Measurements from ENCODE around the gene CATSPER1.

The CATSPER1 gene

GRCh38 chr11:66069715-66070603, 43.7 kb upstream of the CATSPER1 start, which contains the start of gene PACS1:
TSS of gene PACS1 (plus strand) at chr11:66070272. CDS start at chr11:66070487, 215 bp downstream.
- Histone ChIP-seq H3K27me3 (ENCODE audit: insufficient read depth, insufficient read length) (no peaks in the 10 kb centered on the region), H3K9ac (ENCODE audit: insufficient read length, low read depth) (peak within 1 kb of the TSS; percentile 86), H3K4me3 (ENCODE audit: insufficient read length, low read depth) (peak within 1 kb of the TSS; percentile 57), H3K4me1 (ENCODE audit: insufficient read depth, insufficient read length) (peaks cover 5% of the 10 kb centered on the region), H3K9me3 (ENCODE audit: insufficient read depth, low read length) (no peaks in the 10 kb centered on the region), H3K36me3 (ENCODE audit: insufficient read depth, insufficient read length, low read length) (peaks cover 64% of the 10 kb centered on the region)
- no peak for DNase-seq (ENCODE audit: low read depth, low spot score)
- TF ChIP-seq ZNF274 (IDR thresholded peaks at IDR 0.05; ENCODE audit: low read depth, low read length) (no peak), YY1 (IDR thresholded peaks at IDR 0.05; ENCODE audit: insufficient read depth, insufficient read length) (no peak), SUZ12 (IDR thresholded peaks at IDR 0.05; ENCODE audit: extremely low read depth, insufficient read depth, insufficient read length) (no peak)

- peaks cover 5% of the 10 kb centered on the region for H3K4me1 ChIP-seq (ENCODE audit: insufficient read depth, insufficient read length)
- H3K36me3 ChIP-seq (ENCODE audit: insufficient read depth, insufficient read length, low read length) = peaks cover 66% of the 10 kb centered on the region
- TF ChIP-seq YY1 (IDR thresholded peaks at IDR 0.05; ENCODE audit: insufficient read depth, insufficient read length) (no peak), ZNF274 (IDR thresholded peaks at IDR 0.05; ENCODE audit: low read depth, low read length) (no peak), SUZ12 (IDR thresholded peaks at IDR 0.05; ENCODE audit: extremely low read depth, insufficient read depth, insufficient read length) (no peak)
- H3K9me3 ChIP-seq (ENCODE audit: insufficient read depth, low read length) = no peaks in the 10 kb centered on the region
- H3K9ac ChIP-seq (ENCODE audit: insufficient read length, low read depth) = peak overlapping the region; percentile 86
- H3K27me3 ChIP-seq (ENCODE audit: insufficient read depth, insufficient read length) = no peaks in the 10 kb centered on the region
- no peak overlapping the region for H3K4me3 ChIP-seq (ENCODE audit: insufficient read length, low read depth)
- DNase-seq (ENCODE audit: low read depth, low spot score) = peak; percentile 40
Observed at GRCh38 chr11:66068923-66069714, 42.8 kb upstream of the CATSPER1 start.

- no peaks in the 10 kb centered on the region for H3K9me3 ChIP-seq (ENCODE audit: insufficient read depth, low read length)
- no peaks in the 10 kb centered on the region for H3K27me3 ChIP-seq (ENCODE audit: insufficient read depth, insufficient read length)
- TF ChIP-seq YY1 (IDR thresholded peaks at IDR 0.05; ENCODE audit: insufficient read depth, insufficient read length) = no peak
- no peak for TF ChIP-seq ZNF274 (IDR thresholded peaks at IDR 0.05; ENCODE audit: low read depth, low read length)
- TF ChIP-seq SUZ12 (IDR thresholded peaks at IDR 0.05; ENCODE audit: extremely low read depth, insufficient read depth, insufficient read length) = no peak
- H3K36me3 ChIP-seq (ENCODE audit: insufficient read depth, insufficient read length, low read length) = peaks cover 68% of the 10 kb centered on the region
- DNase-seq (ENCODE audit: low read depth, low spot score) = peak; percentile 54
- no peak overlapping the region for H3K4me3 ChIP-seq (ENCODE audit: insufficient read length, low read depth)
- no peak overlapping the region for H3K9ac ChIP-seq (ENCODE audit: insufficient read length, low read depth)
- peaks cover 5% of the 10 kb centered on the region for H3K4me1 ChIP-seq (ENCODE audit: insufficient read depth, insufficient read length)
Observed at GRCh38 chr11:66068154-66068821, 42.0 kb upstream of the CATSPER1 start.

- Histone ChIP-seq H3K9me3 (ENCODE audit: insufficient read depth, low read length) (no peaks in the 10 kb centered on the region), H3K4me3 (ENCODE audit: insufficient read length, low read depth) (no peak overlapping the region), H3K4me1 (ENCODE audit: insufficient read depth, insufficient read length) (peaks cover 5% of the 10 kb centered on the region), H3K36me3 (ENCODE audit: insufficient read depth, insufficient read length, low read length) (peaks cover 70% of the 10 kb centered on the region), H3K27me3 (ENCODE audit: insufficient read depth, insufficient read length) (no peaks in the 10 kb centered on the region), H3K9ac (ENCODE audit: insufficient read length, low read depth) (no peak overlapping the region)
- no peak for DNase-seq (ENCODE audit: low read depth, low spot score)
- no peak for TF ChIP-seq YY1 (IDR thresholded peaks at IDR 0.05; ENCODE audit: insufficient read depth, insufficient read length)
- no peak for TF ChIP-seq ZNF274 (IDR thresholded peaks at IDR 0.05; ENCODE audit: low read depth, low read length)
- TF ChIP-seq SUZ12 (IDR thresholded peaks at IDR 0.05; ENCODE audit: extremely low read depth, insufficient read depth, insufficient read length) = no peak
Observed at GRCh38 chr11:66067640-66068039, 41.4 kb upstream of the CATSPER1 start.

DNA sequence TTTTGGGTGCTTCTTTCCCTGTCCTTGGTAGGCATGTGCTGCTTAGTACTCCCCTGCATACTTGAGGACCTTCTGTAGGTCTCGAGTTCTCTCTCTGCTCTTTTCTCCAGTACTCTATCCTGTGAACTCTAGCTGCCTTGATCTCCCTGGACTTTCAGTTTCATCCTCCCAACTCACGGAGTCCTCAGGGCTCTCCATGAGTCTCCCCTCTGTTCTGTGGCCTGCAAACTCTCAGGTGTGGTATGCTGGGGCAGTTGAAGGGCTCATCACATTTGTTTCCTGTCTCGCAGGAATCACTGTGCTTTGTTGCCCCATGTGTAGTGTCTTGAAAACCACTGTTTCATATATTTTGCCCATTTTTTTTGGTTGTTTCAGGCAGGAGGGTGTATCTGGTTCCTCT, 40.5 kb upstream of the CATSPER1 start:
- H3K9me3 ChIP-seq (ENCODE audit: insufficient read depth, low read length) = no peaks in the 10 kb centered on the region
- no peak overlapping the region for H3K4me3 ChIP-seq (ENCODE audit: insufficient read length, low read depth)
- TF ChIP-seq YY1 (IDR thresholded peaks at IDR 0.05; ENCODE audit: insufficient read depth, insufficient read length) (no peak), SUZ12 (IDR thresholded peaks at IDR 0.05; ENCODE audit: extremely low read depth, insufficient read depth, insufficient read length) (no peak), ZNF274 (IDR thresholded peaks at IDR 0.05; ENCODE audit: low read depth, low read length) (no peak)
- no peak overlapping the region for H3K9ac ChIP-seq (ENCODE audit: insufficient read length, low read depth)
- H3K4me1 ChIP-seq (ENCODE audit: insufficient read depth, insufficient read length) = peaks cover 5% of the 10 kb centered on the region
- no peak for DNase-seq (ENCODE audit: low read depth, low spot score)
- peaks cover 73% of the 10 kb centered on the region for H3K36me3 ChIP-seq (ENCODE audit: insufficient read depth, insufficient read length, low read length)
- H3K27me3 ChIP-seq (ENCODE audit: insufficient read depth, insufficient read length) = no peaks in the 10 kb centered on the region

DNA sequence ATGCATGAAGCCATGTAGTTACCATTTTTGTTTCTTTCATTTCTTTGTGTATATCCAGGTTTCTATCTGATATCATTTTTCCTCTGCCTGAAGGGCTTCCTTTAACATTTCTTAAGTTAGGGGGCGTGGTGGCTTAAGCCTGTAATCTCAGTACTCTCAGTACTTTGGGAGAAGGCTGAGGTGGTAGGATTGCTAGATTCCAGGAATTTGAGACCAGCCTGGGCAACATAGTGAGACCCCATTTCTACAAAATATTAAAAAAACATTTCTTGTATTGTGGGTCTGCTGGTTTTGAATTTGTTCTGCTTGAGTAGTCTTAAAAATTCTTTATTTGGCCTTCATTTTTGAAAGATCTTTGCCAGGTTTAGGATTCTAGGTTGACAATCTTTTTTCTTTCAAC, 38.3 kb upstream of the CATSPER1 start:
- Histone ChIP-seq H3K9me3 (ENCODE audit: insufficient read depth, low read length) (no peaks in the 10 kb centered on the region), H3K4me3 (ENCODE audit: insufficient read length, low read depth) (no peak overlapping the region), H3K9ac (ENCODE audit: insufficient read length, low read depth) (no peak overlapping the region), H3K27me3 (ENCODE audit: insufficient read depth, insufficient read length) (no peaks in the 10 kb centered on the region), H3K36me3 (ENCODE audit: insufficient read depth, insufficient read length, low read length) (peaks cover 95% of the 10 kb centered on the region), H3K4me1 (ENCODE audit: insufficient read depth, insufficient read length) (peaks cover 5% of the 10 kb centered on the region)
- TF ChIP-seq YY1 (IDR thresholded peaks at IDR 0.05; ENCODE audit: insufficient read depth, insufficient read length) = no peak
- TF ChIP-seq ZNF274 (IDR thresholded peaks at IDR 0.05; ENCODE audit: low read depth, low read length) = no peak
- no peak for TF ChIP-seq SUZ12 (IDR thresholded peaks at IDR 0.05; ENCODE audit: extremely low read depth, insufficient read depth, insufficient read length)
- no peak for DNase-seq (ENCODE audit: low read depth, low spot score)
